HG02798 (cell line): Measurements from ENCODE around the gene CMTM6.
A peak's percentile ranks its signal among the peaks of the same experiment; 100 is the strongest.
"Not testable (repeated sequence)": the region's sequence is repeated elsewhere in the genome, so short reads cannot be mapped to it uniquely, and the experiment has no call there.

ENCODE experiments used
- ATAC-seq: cut with Tn5 transposase; IDR thresholded peaks from one replicate; pipeline ENCODE4 v1.9.1; 2021; ENCODE audit warnings: mild to moderate bottlenecking; ENCODE audit not compliant: unreplicated experiment, poor library complexity

The CMTM6 gene

DNA sequence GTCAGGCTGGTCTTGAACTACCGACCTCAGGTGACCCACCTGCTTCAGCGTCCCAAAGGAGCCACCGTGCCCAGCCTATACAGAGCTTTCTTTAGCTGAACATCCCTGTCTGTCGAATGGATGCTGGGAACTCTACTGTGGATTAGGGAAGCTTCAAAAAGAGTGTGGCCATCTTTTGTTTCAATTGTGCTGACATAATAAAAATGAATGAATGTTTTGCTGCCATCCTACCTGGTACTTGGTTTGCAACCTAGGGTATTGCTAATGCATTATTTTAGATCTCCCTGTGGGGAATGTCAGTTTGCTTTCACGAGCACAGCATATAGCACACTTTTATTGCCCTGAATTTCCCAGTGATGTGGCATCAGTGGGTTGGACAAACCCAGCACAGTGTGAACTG, 32.3 kb downstream of the CMTM6 start:
- no peak for ATAC-seq

GRCh38 chr3:32469151-32469874, 33.3 kb downstream of the CMTM6 start:
- peak; percentile 13 for ATAC-seq

DNA sequence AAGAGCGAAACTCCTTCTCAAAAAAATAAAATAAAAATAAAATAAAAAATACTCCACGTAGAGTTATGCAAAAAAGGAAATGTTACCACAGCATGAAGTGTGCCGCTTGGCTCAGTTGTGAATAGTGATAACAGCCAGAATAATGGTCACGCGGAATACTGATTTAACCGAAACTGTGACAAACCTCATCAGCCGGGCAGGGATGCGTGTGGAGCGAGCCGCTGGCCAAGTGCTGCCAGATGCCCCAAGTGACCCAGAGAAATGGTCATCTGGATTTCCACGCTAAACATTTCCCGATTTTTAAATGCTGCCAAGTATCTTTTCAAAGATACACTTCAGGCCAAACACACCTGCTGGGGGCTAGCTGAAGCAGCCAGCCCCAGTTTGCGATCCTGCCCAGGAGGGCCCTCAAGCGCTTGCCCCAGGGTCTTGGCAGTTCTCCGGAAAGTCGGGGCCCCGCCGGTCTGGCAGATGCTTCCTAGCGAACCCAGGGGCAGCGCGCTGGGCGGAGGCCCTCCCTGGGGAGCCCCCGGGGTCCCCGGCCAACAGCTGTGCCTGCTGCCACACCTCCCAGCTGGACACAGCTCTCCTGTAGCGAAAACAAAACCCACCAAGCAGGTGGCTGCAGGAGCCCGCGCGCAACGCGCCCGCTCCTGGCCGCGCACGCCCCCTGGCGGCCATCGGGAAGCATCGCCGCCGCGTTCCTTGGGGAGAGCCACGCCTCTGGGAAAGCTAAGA, 35.1 kb downstream of the CMTM6 start:
- peak; percentile 84 for ATAC-seq

DNA sequence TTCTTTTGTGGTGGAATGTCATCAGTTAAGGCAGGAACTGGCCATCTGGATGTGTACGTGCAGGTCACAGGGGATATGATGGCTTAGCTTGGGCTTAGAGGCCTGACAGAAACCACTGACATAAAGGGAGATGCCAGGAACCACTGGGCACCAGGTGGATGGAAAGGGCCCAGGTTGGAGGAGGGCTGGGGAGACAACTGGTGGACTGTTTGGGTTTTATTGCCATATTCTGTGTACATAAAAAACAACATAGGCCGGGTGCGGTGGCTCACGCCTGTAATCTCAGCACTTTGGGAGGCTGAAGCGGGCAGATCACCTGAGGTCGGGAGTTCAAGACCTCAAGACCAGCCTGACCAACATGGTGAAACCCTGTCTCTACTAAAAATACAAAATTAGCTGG, 35.8 kb downstream of the CMTM6 start:
- not testable (repeated sequence) for ATAC-seq

DNA sequence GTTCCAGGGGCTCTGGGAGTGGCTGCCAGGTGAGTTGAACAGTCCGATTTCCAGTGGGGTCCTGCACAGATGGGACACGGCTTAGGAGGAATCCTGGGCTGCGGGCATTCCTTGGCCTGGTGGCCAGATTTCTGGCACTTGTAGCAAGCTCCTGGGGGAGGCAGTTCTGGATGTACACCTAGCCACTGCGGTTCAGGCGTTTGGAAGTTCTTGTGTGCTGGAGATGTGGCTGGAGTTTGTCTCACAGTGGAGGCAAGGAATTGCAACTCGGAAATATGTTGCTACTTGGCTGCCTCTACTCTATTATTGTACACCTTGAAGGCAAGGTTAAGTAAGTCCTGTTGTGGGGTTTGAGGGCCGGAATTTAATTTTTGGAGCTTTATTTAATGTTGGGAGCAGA, 37.9 kb downstream of the CMTM6 start:
- not testable (repeated sequence) for ATAC-seq

- not testable (repeated sequence) for ATAC-seq
These were observed 39.2 kb downstream of the CMTM6 start for GRCh38 chr3:32463415-32463814.

- ATAC-seq, result not testable (repeated sequence)
These were observed 40.3 kb downstream of the CMTM6 start for GRCh38 chr3:32462191-32462986.

- not testable (repeated sequence) for ATAC-seq
These were observed 41.7 kb downstream of the CMTM6 start for GRCh38 chr3:32460817-32461496.

DNA sequence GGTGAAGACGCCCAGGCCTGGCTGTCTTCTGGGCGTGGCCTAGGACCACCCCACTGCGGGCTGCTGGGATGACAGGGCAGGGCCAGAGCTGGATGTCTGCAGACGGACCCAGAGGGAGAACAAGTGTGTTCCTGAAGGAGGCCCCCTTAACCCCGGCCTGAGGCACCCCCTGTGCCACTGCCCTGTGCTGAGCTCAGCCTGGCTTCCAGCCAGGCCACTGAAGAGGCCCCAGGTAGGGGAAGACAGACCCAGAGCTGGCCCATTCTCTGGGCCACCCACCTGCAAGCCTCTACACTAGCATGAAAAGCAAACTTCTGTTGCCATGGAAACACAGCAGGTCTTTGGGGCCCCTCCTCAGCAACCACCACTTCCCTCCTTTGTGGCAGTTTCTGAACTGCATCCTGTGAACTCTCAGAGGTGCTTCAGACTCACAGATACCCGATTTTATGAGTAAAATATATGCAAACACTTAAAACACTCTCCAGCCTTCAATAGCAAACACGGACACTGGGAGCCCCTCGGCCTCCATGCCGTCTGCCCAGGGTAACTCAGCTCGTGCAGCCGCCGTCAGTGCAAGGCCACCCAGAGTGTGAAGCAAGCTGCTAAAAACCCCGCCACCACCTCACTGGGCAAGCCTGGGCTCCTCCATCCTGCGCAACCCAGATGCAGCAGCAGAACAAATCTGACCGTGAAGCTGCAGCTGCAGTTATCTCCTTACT, 42.5 kb downstream of the CMTM6 start:
- ATAC-seq, result peak; percentile 79

DNA sequence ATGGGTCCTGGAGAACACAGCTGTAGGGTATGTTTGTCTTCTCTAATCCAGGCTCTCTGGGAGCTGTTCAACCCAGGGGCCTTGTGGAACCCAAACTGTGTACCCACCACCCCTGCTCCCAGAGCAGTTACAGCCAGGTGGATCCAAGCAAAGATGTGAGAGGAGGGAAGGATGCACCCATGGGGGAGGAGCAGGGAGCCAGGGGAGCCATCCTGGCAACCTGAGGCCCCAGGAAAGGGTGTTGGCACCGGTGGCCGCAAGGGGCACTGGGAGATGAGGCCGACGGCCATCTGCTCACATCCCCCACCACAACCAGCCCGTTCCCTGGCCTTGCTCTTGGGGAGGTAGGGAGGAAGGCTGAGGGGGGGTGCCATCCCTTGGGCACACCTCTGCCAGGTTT, 43.2 kb downstream of the CMTM6 start:
- no peak for ATAC-seq

DNA sequence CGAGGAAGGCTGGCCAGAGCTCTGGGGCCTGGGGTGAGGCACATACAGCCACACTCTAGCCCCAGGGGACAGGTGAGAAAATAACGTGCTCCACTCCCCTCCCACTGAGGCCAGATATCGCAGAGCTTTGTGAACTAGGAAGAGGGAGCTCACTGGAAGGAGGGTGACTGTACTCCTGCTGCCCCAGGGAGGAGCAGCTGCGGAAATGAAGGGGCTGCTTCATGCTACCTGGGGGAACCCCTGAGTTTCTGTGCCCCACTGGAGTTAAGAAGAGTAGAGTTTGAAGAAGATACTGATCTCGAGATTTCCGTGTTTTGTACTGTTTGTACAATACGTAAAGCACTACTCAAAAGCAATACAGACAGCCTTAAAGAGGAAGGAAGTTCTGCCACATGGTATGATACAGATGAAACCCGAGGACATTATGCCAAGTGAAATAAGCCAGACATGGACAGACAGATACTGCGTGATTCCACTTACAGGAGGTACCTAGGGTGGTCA, 44.6 kb downstream of the CMTM6 start:
- ATAC-seq, result no peak

GRCh38 chr3:32456429-32457130, 46.1 kb downstream of the CMTM6 start:
- no peak for ATAC-seq

- ATAC-seq, result peak; percentile 28
These were observed 46.8 kb downstream of the CMTM6 start for GRCh38 chr3:32455609-32456428.

DNA sequence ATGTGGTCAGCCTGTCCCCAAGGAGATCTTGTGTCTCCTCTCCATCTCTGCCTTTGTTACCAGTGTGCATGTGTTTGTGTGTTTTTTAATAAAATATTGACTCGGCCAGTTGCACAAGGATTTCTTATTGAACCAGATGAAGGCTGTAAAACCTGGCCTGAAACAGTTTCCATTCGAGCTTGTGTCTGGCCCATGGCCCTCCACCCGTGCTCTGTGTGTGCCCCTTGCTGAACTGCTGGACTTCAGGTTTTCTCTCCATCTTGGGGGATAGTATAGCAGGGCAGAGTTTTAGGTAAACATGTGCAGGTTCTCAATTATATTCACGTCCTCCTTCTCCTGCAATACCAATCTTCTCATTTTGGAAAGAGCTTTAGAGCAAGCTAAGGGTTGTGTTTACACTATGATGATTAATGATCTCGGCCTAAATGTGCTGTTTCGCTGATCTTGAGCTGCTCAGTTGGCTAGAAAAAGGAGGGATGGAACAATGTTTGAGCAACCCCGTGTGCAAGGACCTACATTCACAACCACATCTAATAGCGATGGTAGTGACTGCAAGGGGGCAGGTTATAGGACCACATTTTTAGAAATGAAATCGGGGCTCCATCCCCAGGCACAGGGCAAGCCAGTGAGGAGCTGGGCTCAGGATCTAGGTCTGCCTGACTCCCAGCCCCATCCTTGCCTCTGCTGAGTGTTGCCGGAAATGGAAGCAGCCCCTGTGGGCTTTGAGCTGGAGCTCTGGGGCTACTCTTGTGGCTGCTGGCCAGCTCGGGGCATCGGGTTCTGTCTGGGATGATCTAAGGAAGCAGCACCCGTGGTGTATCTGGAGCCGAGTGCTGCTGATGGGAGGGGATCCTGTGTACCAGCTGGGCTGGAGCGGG, 47.7 kb downstream of the CMTM6 start:
- no peak for ATAC-seq

GRCh38 chr3:32454111-32454510, 48.5 kb downstream of the CMTM6 start:
- ATAC-seq, result no peak

GRCh38 chr3:32453346-32453745, 49.3 kb downstream of the CMTM6 start:
- no peak for ATAC-seq

- no peak for ATAC-seq
These were observed 50.6 kb downstream of the CMTM6 start for GRCh38 chr3:32452009-32452408.
